ENCODE results near the gene COBL.

Gene COBL

GRCh38 chr7:51071427-51071826 lies 245.2 kb downstream of the COBL start:
- no peak for DNase-seq

GRCh38 chr7:51070151-51070550 lies 246.5 kb downstream of the COBL start:
- DNase-seq = no peak

GRCh38 chr7:51069411-51070083 lies 247.1 kb downstream of the COBL start:
- no peak for DNase-seq

GRCh38 chr7:51068401-51068800 lies 248.2 kb downstream of the COBL start:
- no peak for DNase-seq

GRCh38 chr7:51067757-51068156 lies 248.9 kb downstream of the COBL start:
- DNase-seq = peak; percentile 40

GRCh38 chr7:51067258-51067657 lies 249.4 kb downstream of the COBL start:
- no peak for DNase-seq

GRCh38 chr7:51066405-51066882 lies 250.2 kb downstream of the COBL start:
- no peak for DNase-seq

GRCh38 chr7:51065766-51066165 lies 250.8 kb downstream of the COBL start:
- no peak for DNase-seq

GRCh38 chr7:51064688-51065087 lies 251.9 kb downstream of the COBL start:
- no peak for DNase-seq

- no peak for DNase-seq
Measured at GRCh38 chr7:51062222-51062987, 254.2 kb downstream of the COBL start.

GRCh38 chr7:51060536-51060935 lies 256.1 kb downstream of the COBL start:
- DNase-seq = no peak

- DNase-seq = no peak
Measured at GRCh38 chr7:51059504-51060142, 257.0 kb downstream of the COBL start.

- no peak for DNase-seq
Measured at GRCh38 chr7:51058764-51059163, 257.8 kb downstream of the COBL start.

- DNase-seq = no peak
Measured at GRCh38 chr7:51055039-51055840, 261.4 kb downstream of the COBL start.

GRCh38 chr7:51054231-51054630 lies 262.4 kb downstream of the COBL start:
- no peak for DNase-seq

- no peak for DNase-seq
Measured at GRCh38 chr7:51053160-51053925, 263.3 kb downstream of the COBL start.

GRCh38 chr7:51046482-51046881 lies 270.1 kb downstream of the COBL start:
- DNase-seq = no peak

- no peak for DNase-seq
Measured at GRCh38 chr7:51046103-51046466, 270.5 kb downstream of the COBL start.

- DNase-seq = no peak
Measured at GRCh38 chr7:51045319-51046102, 271.1 kb downstream of the COBL start.

GRCh38 chr7:51043461-51043860 lies 273.1 kb downstream of the COBL start:
- DNase-seq = no peak

- no peak for DNase-seq
Measured at GRCh38 chr7:51040787-51041186, 275.8 kb downstream of the COBL start.

- no peak for DNase-seq
Measured at GRCh38 chr7:51038573-51038972, 278.0 kb downstream of the COBL start.

Data from stimulated activated CD4-positive, alpha-beta T cell treated with anti-CD3 and anti-CD28 coated beads, Interleukin-4, amount 100 ng/mL, for 1 hour (primary cell).